Spleen (tissue), 11 donors: ENCODE data around the gene AK8. TPM values are rescaled to one million over a fixed set of nuclear protein-coding genes. Genes with fewer than 3 reads are reported as not detected.

Source experiments
- DNase-seq: peaks from one replicate; pipeline ENCODE4 v3.0.0-alpha.2; 2020
- H3K27ac ChIP-seq, 8 donors: fragments of 200-600 bp; sonication (generic) in 7 of 8; 1 replicate in 4 of 8; 2 replicates in 4 of 8; pipeline versions ENCODE4 v1.5.0 to v1.8.0; 2016 to 2021; ENCODE audit warnings: inconsistent platforms in 4 of 8, mild to moderate bottlenecking in 4 of 8, moderate library complexity in 1 of 8
- H3K27me3 ChIP-seq, 7 donors: fragments of 200-600 bp; sonication (generic) in 6 of 7; replicated peaks in 1 of 7; 1 replicate in 4 of 7; 2 replicates in 3 of 7; pipeline versions ENCODE4 v1.5.0 to v1.8.0; 2016 to 2021; ENCODE audit warnings: inconsistent platforms in 3 of 7, mild to moderate bottlenecking in 1 of 7
- H3K36me3 ChIP-seq, 6 donors: fragments of 200-600 bp; sonication (generic) in 5 of 6; 1 replicate in 4 of 6; 2 replicates in 2 of 6; pipeline versions ENCODE4 v1.5.0 to v1.8.0; 2016 to 2021; ENCODE audit warnings: inconsistent platforms in 2 of 6
- H3K4me1 ChIP-seq, 6 donors: fragments of 200-600 bp; sonication (generic) in 5 of 6; 1 replicate in 3 of 6; 2 replicates in 3 of 6; pipeline versions ENCODE4 v1.5.0 to v1.8.0; 2016 to 2021; ENCODE audit warnings: inconsistent platforms in 3 of 6
- H3K4me3 ChIP-seq, 8 donors: fragments of 200-600 bp; sonication (generic) in 7 of 8; 1 replicate in 4 of 8; 2 replicates in 4 of 8; pipeline versions ENCODE4 v1.5.0 to v1.8.0; 2016 to 2021; ENCODE audit warnings: inconsistent platforms in 4 of 8, mild to moderate bottlenecking in 4 of 8, moderate library complexity in 2 of 8
- H3K9me3 ChIP-seq, 8 donors: fragments of 200-600 bp; sonication (generic) in 7 of 8; 1 replicate in 4 of 8; 2 replicates in 4 of 8; pipeline versions ENCODE4 v1.5.0 to v1.8.0; 2016 to 2021; ENCODE audit warnings: inconsistent platforms in 4 of 8
- POLR2A ChIP-seq, 3 donors: fragments of 450-650 bp; IDR thresholded peaks; one replicate each; pipeline ENCODE4 v1.5.1; 2017; ENCODE audit warnings: antibody characterized with exemption in 3 of 3, mild to moderate bottlenecking in 1 of 3
- POLR2AphosphoS5 ChIP-seq, 3 donors: sonication (generic); formaldehyde crosslinking; IDR thresholded peaks; one replicate each; pipeline ENCODE4 v1.5.1; 2017; ENCODE audit warnings: antibody characterized with exemption in 3 of 3
- WGBS, 5 donors: extraction: QIAGEN DNeasy Blood & Tissue Kit in 3 of 5; methylation state at CpG; one replicate each; pipeline versions ENCODE4 v1.1.5 to v1.1.7; 2013 to 2018; 5-methylcytosine and 5-hydroxymethylcytosine counted together
- intact Hi-C: fragments of 100-400 bp; cut with DNase I; formaldehyde crosslinking; loops from one replicate; pipeline ENCODE4 v1.15.0; 2023; ENCODE audit warnings: low total_unique reads
- polyA plus RNA-seq, 3 donors: library from polyadenylated mRNA; stranded (reverse); fragments of 200-250 nt; gene quantifications; one replicate each; pipeline ENCODE4 v1.2.1, GENCODE V29; 2013
- total RNA-seq, 7 donors: library from RNA; depleted of rRNA in 3 of 7; stranded (reverse); fragments of >200 nt in 3 of 7; fragmentation: NEBNext Ultra II Directional in 4 of 7; extraction: Animal tissue kit (Norgen Biotek cat#: 25700) in 4 of 7; gene quantifications; one replicate each; pipeline versions ENCODE4 v1.1.0 to v1.2.1, GENCODE V29; 2016 to 2021
- TF ChIP-seq, protein P1 (sequence below), 11 experiments: fragments of 200-600 bp in 7 of 11; fragments of 450-650 bp in 4 of 11; sonication (generic) in 4 of 11; IDR thresholded peaks in 8 of 11; conservative IDR thresholded peaks in 3 of 11; 1 replicate in 7 of 11; 2 replicates in 4 of 11; pipeline versions ENCODE4 v1.4.0 to v1.8.0; 2016 to 2021; ENCODE audit warnings: antibody characterized with exemption in 11 of 11, inconsistent platforms in 4 of 11, mild to moderate bottlenecking in 1 of 11
- donor health status: healthy with polysubstance abuse.
- donor health status: DM: no; HTN: no; CAD: no; lungs with moderate emphysema.
- donor health status: DM: no; HTN: no; CAD: no.
- donor health status: Bipolar disorder and iron deficiency.
- donor health status: healthy.
- donor health status: DM: no; HTN: no; CAD: no.
- donor health status: DM: yes; HTN: yes; CAD: no.

The AK8 gene
- total and polyA plus RNA-seq, 10 donors = 0.22 to 1.8 (median 0.93) TPM

- peaks cover 0 to 20% (median 4%) of the 10 kb centered on the region in 6 donors for H3K36me3 ChIP-seq
- TF ChIP-seq POLR2AphosphoS5 (IDR thresholded peaks at IDR 0.05) (no peak), POLR2A (IDR thresholded peaks at IDR 0.05) (no peak)
- TF ChIP-seq, protein P1, sequence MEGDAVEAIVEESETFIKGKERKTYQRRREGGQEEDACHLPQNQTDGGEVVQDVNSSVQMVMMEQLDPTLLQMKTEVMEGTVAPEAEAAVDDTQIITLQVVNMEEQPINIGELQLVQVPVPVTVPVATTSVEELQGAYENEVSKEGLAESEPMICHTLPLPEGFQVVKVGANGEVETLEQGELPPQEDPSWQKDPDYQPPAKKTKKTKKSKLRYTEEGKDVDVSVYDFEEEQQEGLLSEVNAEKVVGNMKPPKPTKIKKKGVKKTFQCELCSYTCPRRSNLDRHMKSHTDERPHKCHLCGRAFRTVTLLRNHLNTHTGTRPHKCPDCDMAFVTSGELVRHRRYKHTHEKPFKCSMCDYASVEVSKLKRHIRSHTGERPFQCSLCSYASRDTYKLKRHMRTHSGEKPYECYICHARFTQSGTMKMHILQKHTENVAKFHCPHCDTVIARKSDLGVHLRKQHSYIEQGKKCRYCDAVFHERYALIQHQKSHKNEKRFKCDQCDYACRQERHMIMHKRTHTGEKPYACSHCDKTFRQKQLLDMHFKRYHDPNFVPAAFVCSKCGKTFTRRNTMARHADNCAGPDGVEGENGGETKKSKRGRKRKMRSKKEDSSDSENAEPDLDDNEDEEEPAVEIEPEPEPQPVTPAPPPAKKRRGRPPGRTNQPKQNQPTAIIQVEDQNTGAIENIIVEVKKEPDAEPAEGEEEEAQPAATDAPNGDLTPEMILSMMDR (IDR thresholded peaks at IDR 0.05 in 8 of 11, conservative IDR thresholded peaks at IDR 0.05 in 3 of 11) = no peak
- peak overlapping the region in 4 of 8 donors; percentile 56 to 71 (median 63) for H3K27ac ChIP-seq
- WGBS, 5 donors = 71 to 97% (median 82%) methylated on average over 5 to 18 of the region's 18 CpGs
- intact Hi-C loops = no loop called here
- H3K4me3 ChIP-seq = peak overlapping the region in 1 of 8 donors; percentile 6
- H3K27me3 ChIP-seq = no peaks in the 10 kb centered on the region
- H3K9me3 ChIP-seq = no peaks in the 10 kb centered on the region
- DNase-seq = peak; percentile 75
- peaks cover 0 to 38% (median 9%) of the 10 kb centered on the region in 6 donors for H3K4me1 ChIP-seq
Observed at GRCh38 chr9:132888151-132888550, 10.1 kb upstream of the AK8 start.

- 84 to 90% (median 86%) methylated on average over 16 to 18 of the region's 18 CpGs for WGBS, 5 donors
- Histone ChIP-seq H3K4me3 (no peak overlapping the region), H3K36me3 (peaks cover 0 to 15% (median 2%) of the 10 kb centered on the region in 6 donors), H3K27me3 (no peaks in the 10 kb centered on the region), H3K4me1 (peaks cover 0 to 38% (median 9%) of the 10 kb centered on the region in 6 donors), H3K9me3 (no peaks in the 10 kb centered on the region), H3K27ac (peak overlapping the region in 1 of 8 donors; percentile 63)
- no peak for TF ChIP-seq POLR2AphosphoS5 (IDR thresholded peaks at IDR 0.05)
- TF ChIP-seq, protein P1 (IDR thresholded peaks at IDR 0.05 in 8 of 11, conservative IDR thresholded peaks at IDR 0.05 in 3 of 11) = no peak
- no peak for TF ChIP-seq POLR2A (IDR thresholded peaks at IDR 0.05)
- DNase-seq = peak; percentile 71
- intact Hi-C loops = no loop called here
Observed at GRCh38 chr9:132887181-132888120, 9.4 kb upstream of the AK8 start.

DNA sequence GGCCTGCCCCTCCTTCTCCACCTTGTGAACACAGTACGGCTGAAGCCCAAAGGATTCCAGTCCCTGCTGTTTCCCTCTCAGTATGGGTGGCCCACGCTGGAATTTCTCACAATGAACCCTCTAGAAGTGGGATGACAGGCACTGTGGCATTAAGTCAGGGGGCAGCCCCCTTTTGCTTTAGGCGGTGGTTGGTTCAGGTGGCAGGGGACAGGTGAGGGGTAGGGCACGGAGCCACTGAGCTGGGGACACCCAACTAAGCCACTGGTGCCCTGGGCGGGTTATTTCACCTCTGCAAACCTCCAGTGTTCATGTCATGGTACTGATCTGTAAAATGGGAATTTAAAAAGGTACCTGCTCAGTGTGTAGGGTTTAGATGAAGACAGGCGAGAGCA is 8.2 kb upstream of the AK8 start:
- Histone ChIP-seq H3K27me3 (no peaks in the 10 kb centered on the region), H3K4me3 (no peak overlapping the region), H3K9me3 (no peaks in the 10 kb centered on the region), H3K36me3 (peaks cover 0 to 5% (median 0%) of the 10 kb centered on the region in 6 donors), H3K4me1 (peaks cover 0 to 38% (median 9%) of the 10 kb centered on the region in 6 donors), H3K27ac (no peak overlapping the region)
- TF ChIP-seq, protein P1 (IDR thresholded peaks at IDR 0.05 in 8 of 11, conservative IDR thresholded peaks at IDR 0.05 in 3 of 11) = no peak
- TF ChIP-seq POLR2AphosphoS5 (IDR thresholded peaks at IDR 0.05) = no peak
- TF ChIP-seq POLR2A (IDR thresholded peaks at IDR 0.05) = no peak
- intact Hi-C loops = no loop called here
- WGBS, 5 donors = 85 to 91% (median 90%) methylated on average over 6 of the region's 6 CpGs
- DNase-seq = peak; percentile 43

- peak; percentile 49 for DNase-seq
- 39 to 51% (median 41%) methylated on average over 9 of the region's 9 CpGs for WGBS, 5 donors
- H3K27me3 ChIP-seq = no peaks in the 10 kb centered on the region
- TF ChIP-seq POLR2A (IDR thresholded peaks at IDR 0.05) = no peak
- TF ChIP-seq, protein P1 (IDR thresholded peaks at IDR 0.05 in 8 of 11, conservative IDR thresholded peaks at IDR 0.05 in 3 of 11) = no peak
- TF ChIP-seq POLR2AphosphoS5 (IDR thresholded peaks at IDR 0.05) = no peak
- H3K4me3 ChIP-seq = no peak overlapping the region
- H3K27ac ChIP-seq = no peak overlapping the region
- peaks cover 0 to 5% (median 0%) of the 10 kb centered on the region in 6 donors for H3K36me3 ChIP-seq
- H3K4me1 ChIP-seq = peaks cover 0 to 38% (median 9%) of the 10 kb centered on the region in 6 donors
- intact Hi-C loops = no loop called here
- H3K9me3 ChIP-seq = no peaks in the 10 kb centered on the region
Observed at GRCh38 chr9:132885720-132886333, 7.7 kb upstream of the AK8 start.
